ENCODE measurements around the gene PFKFB4. TPM values are rescaled to one million over a fixed set of nuclear protein-coding genes. Genes with fewer than 3 reads are reported as not detected.
"Not testable (repeated sequence)": the region's sequence is repeated elsewhere in the genome, so short reads cannot be mapped to it uniquely, and the experiment has no call there.

PFKFB4 gene
- polyA plus RNA-seq, 1 donor, result 5.1 TPM

- DNase-seq (ENCODE audit: low read depth), result no peak
Observed at GRCh38 chr3:48558493-48559134, 2.0 kb upstream of the PFKFB4 start.

- no peak for DNase-seq (ENCODE audit: low read depth)
Observed at GRCh38 chr3:48555949-48556795, 431 bp downstream of the PFKFB4 start.

- no peak for DNase-seq (ENCODE audit: low read depth)
Observed at GRCh38 chr3:48555231-48555948, 1.2 kb downstream of the PFKFB4 start.

GRCh38 chr3:48553886-48554845, 2.4 kb downstream of the PFKFB4 start:
- no peak for DNase-seq (ENCODE audit: low read depth)

- no peak for DNase-seq (ENCODE audit: low read depth)
Observed at GRCh38 chr3:48553361-48553760, 3.2 kb downstream of the PFKFB4 start.

GRCh38 chr3:48552111-48552951, 4.3 kb downstream of the PFKFB4 start:
- DNase-seq (ENCODE audit: low read depth), result no peak

GRCh38 chr3:48551651-48552050, 5.0 kb downstream of the PFKFB4 start:
- DNase-seq (ENCODE audit: low read depth), result not testable (repeated sequence)

GRCh38 chr3:48548729-48549705, 7.6 kb downstream of the PFKFB4 start:
- no peak for DNase-seq (ENCODE audit: low read depth)

- no peak for DNase-seq (ENCODE audit: low read depth)
Observed at GRCh38 chr3:48548126-48548525, 8.5 kb downstream of the PFKFB4 start.

GRCh38 chr3:48546203-48546829, 10.3 kb downstream of the PFKFB4 start:
- no peak for DNase-seq (ENCODE audit: low read depth)

- DNase-seq (ENCODE audit: low read depth), result no peak
Observed at GRCh38 chr3:48544141-48544540, 12.5 kb downstream of the PFKFB4 start.

GRCh38 chr3:48543271-48543866, 13.2 kb downstream of the PFKFB4 start:
- no peak for DNase-seq (ENCODE audit: low read depth)

GRCh38 chr3:48538451-48538850, 18.2 kb downstream of the PFKFB4 start:
- no peak for DNase-seq (ENCODE audit: low read depth)

GRCh38 chr3:48536785-48537184, 19.8 kb downstream of the PFKFB4 start:
- DNase-seq (ENCODE audit: low read depth), result no peak

- DNase-seq (ENCODE audit: low read depth), result no peak
Observed at GRCh38 chr3:48536116-48536515, 20.5 kb downstream of the PFKFB4 start.

- DNase-seq (ENCODE audit: low read depth), result no peak
Observed at GRCh38 chr3:48535578-48535977, 21.0 kb downstream of the PFKFB4 start.

- DNase-seq (ENCODE audit: low read depth), result no peak
Observed at GRCh38 chr3:48532977-48533337, 23.6 kb downstream of the PFKFB4 start.

- no peak for DNase-seq (ENCODE audit: low read depth)
Observed at GRCh38 chr3:48532271-48532976, 24.2 kb downstream of the PFKFB4 start.
